CD14-positive monocyte (primary cell): ENCODE results near the gene FTHL17. TPM values are rescaled to one million over a fixed set of nuclear protein-coding genes. Genes with fewer than 3 reads are reported as not detected.

ENCODE experiments used
- DNase-seq, 3 donors: peaks; one replicate each; pipeline ENCODE4 v3.0.0-alpha.2; 2011 to 2022
- H2AFZ ChIP-seq: 2 replicates; pipeline ENCODE4 v1.6.0; 2012; ENCODE audit warnings: mild to moderate bottlenecking, low read depth, low read length, inconsistent platforms; ENCODE audit not compliant: insufficient read depth, poor library complexity, severe bottlenecking
- H3K27ac ChIP-seq, 2 donors: 1 replicate in 1 of 2; 2 replicates in 1 of 2; pipeline ENCODE4 v1.5.1; 2012 to 2013; ENCODE audit warnings: low read length in 2 of 2, control low read depth in 1 of 2, inconsistent platforms in 1 of 2, low read depth in 1 of 2, mild to moderate bottlenecking in 1 of 2
- H3K27me3 ChIP-seq, 2 donors: one replicate each; pipeline versions ENCODE4 v1.6.0 to v1.6.1; 2011 to 2013; ENCODE audit warnings: low read length in 2 of 2; ENCODE audit not compliant: control insufficient read depth in 2 of 2, insufficient read depth in 2 of 2
- H3K36me3 ChIP-seq, 2 donors: replicated peaks in 1 of 2; 1 replicate in 1 of 2; 2 replicates in 1 of 2; pipeline versions ENCODE4 v1.5.1 to v1.6.1; 2012 to 2013; ENCODE audit warnings: low read length in 2 of 2, control low read depth in 1 of 2, inconsistent platforms in 1 of 2, mild to moderate bottlenecking in 1 of 2; ENCODE audit not compliant: insufficient read depth in 2 of 2, control insufficient read depth in 1 of 2
- H3K4me1 ChIP-seq, 2 donors: 1 replicate in 1 of 2; 2 replicates in 1 of 2; pipeline versions ENCODE4 v1.5.1 to v1.6.1; 2012 to 2013; ENCODE audit warnings: low read length in 2 of 2, control low read depth in 1 of 2, inconsistent platforms in 1 of 2, mild to moderate bottlenecking in 1 of 2, moderate library complexity in 1 of 2; ENCODE audit not compliant: insufficient read depth in 2 of 2, control insufficient read depth in 1 of 2
- H3K4me2 ChIP-seq: replicated peaks from 2 replicates; pipeline ENCODE3; 2012; ENCODE audit warnings: low read length, moderate library complexity, mild to moderate bottlenecking; ENCODE audit not compliant: poor library complexity, severe bottlenecking; ENCODE audit errors: extremely low read depth
- H3K4me3 ChIP-seq, 3 experiments: fragments of 200-600 bp in 1 of 3; sonication (generic) in 1 of 3; replicated peaks in 1 of 3; 1 replicate in 2 of 3; 2 replicates in 1 of 3; pipeline ENCODE4 v1.5.1; 2011 to 2013; ENCODE audit warnings: low read length in 3 of 3, mild to moderate bottlenecking in 3 of 3, control low read depth in 2 of 3, low read depth in 2 of 3, inconsistent platforms in 1 of 3, moderate library complexity in 1 of 3
- H3K79me2 ChIP-seq: 2 replicates; pipeline ENCODE4 v1.6.0; 2012; ENCODE audit warnings: mild to moderate bottlenecking, control low read depth, inconsistent platforms, low read length, moderate library complexity; ENCODE audit not compliant: insufficient read depth
- H3K9ac ChIP-seq: 2 replicates; pipeline ENCODE4 v1.6.0; 2017; ENCODE audit warnings: low read length, mild to moderate bottlenecking; ENCODE audit not compliant: insufficient read depth, poor library complexity, severe bottlenecking
- H3K9me3 ChIP-seq, 2 donors: replicated peaks in 1 of 2; 1 replicate in 1 of 2; 2 replicates in 1 of 2; pipeline versions ENCODE4 v1.5.1 to v1.6.1; 2012 to 2013; ENCODE audit warnings: low read length in 2 of 2, control low read depth in 1 of 2; ENCODE audit not compliant: control insufficient read depth in 1 of 2, insufficient read depth in 1 of 2
- H4K20me1 ChIP-seq: 2 replicates; pipeline ENCODE4 v1.6.0; 2012; ENCODE audit warnings: mild to moderate bottlenecking, low read length, control low read depth, moderate library complexity; ENCODE audit not compliant: insufficient read depth
- H3K27ac Mint-ChIP-seq, 7 donors: one replicate each; pipeline ENCODE4 v1.8.0; 2020; ENCODE audit warnings: mild to moderate bottlenecking in 7 of 7, mixed read lengths in 7 of 7, moderate library complexity in 6 of 7, inconsistent platforms in 2 of 7
- H3K27me3 Mint-ChIP-seq, 3 donors: one replicate each; pipeline ENCODE4 v1.8.0; 2021 to 2022; ENCODE audit warnings: low read depth in 3 of 3, mild to moderate bottlenecking in 3 of 3, mixed read lengths in 3 of 3, moderate library complexity in 3 of 3, inconsistent platforms in 1 of 3
- H3K36me3 Mint-ChIP-seq, 2 donors: one replicate each; pipeline ENCODE4 v1.8.0; 2020; ENCODE audit warnings: mixed read lengths in 2 of 2, inconsistent platforms in 1 of 2, mild to moderate bottlenecking in 1 of 2
- H3K4me1 Mint-ChIP-seq: one replicate; pipeline ENCODE4 v1.8.0; 2020; ENCODE audit warnings: mild to moderate bottlenecking, mixed read lengths
- H3K4me3 Mint-ChIP-seq, 2 donors: one replicate each; pipeline ENCODE4 v1.8.0; 2020; ENCODE audit warnings: mild to moderate bottlenecking in 2 of 2, mixed read lengths in 2 of 2, moderate library complexity in 1 of 2
- H3K9me3 Mint-ChIP-seq, 7 donors: one replicate each; pipeline ENCODE4 v1.8.0; 2020 to 2022; ENCODE audit warnings: mixed read lengths in 7 of 7, mild to moderate bottlenecking in 6 of 7, moderate library complexity in 6 of 7, inconsistent platforms in 2 of 7
- WGBS: methylation state at CpG from one replicate; pipeline ENCODE4 v1.1.5; 2013; ENCODE audit warnings: missing lambda C conversion rate; ENCODE audit not compliant: insufficient coverage; 5-methylcytosine and 5-hydroxymethylcytosine counted together
- intact Hi-C, 2 donors: fragments of 100-400 bp; cut with micrococcal nuclease; formaldehyde crosslinking; loops; one replicate each; pipeline versions ENCODE4 v1.15.0 to v1.15.1; 2023
- polyA plus RNA-seq, 3 donors: library from polyadenylated mRNA; depleted of rRNA in 1 of 3; unstranded in 2 of 3; stranded (reverse) in 1 of 3; fragments of 300-500 nt in 2 of 3; fragments of >200 nt in 1 of 3; fragmentation: Illumina TruSeq in 2 of 3; gene quantifications; 1 replicate in 2 of 3; 2 replicates in 1 of 3; pipeline ENCODE4 v1.2.3, GENCODE V29; 2012 to 2021
- TF ChIP-seq, protein P1 (sequence below): fragments of 200-600 bp; IDR thresholded peaks from one replicate; pipeline ENCODE4 v1.8.0; 2022; ENCODE audit warnings: antibody characterized with exemption, mild to moderate bottlenecking

FTHL17 gene
- polyA plus RNA-seq, 3 donors = not detected

DNA sequence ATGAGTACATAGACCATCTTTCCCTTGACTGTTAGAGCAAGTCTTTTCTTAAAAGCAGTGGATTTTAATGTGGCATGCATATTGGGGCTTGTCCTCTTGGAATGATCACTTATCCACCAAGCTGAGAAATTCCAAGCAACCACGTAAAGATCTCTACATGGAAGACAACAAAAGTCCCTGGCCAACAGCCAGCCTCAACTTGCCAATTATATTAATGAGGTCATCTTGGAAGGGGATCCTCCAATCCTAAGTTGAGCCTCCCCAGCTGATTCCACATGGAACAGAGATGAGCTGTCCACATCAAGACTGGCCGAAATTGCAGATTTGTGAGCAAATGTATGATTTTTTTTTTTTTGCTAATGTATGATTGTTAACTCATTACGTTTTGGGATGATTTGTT lies 20.6 kb upstream of the FTHL17 start:
- H3K27me3 Mint-ChIP-seq = peaks cover 0 to 2% (median 0%) of the 10 kb centered on the region in 3 donors
- H3K4me3 Mint-ChIP-seq = no peak overlapping the region
- no peaks in the 10 kb centered on the region for H3K36me3 Mint-ChIP-seq
- H3K4me1 ChIP-seq = no peaks in the 10 kb centered on the region
- H3K9me3 ChIP-seq = no peaks in the 10 kb centered on the region
- H2AFZ ChIP-seq = no peak overlapping the region
- no peak overlapping the region for H3K9ac ChIP-seq
- H3K27ac ChIP-seq = no peak overlapping the region
- WGBS = no CpG with 5 or more reads among the region's 3 CpGs
- H3K27ac Mint-ChIP-seq = no peak overlapping the region
- intact Hi-C loops = no loop called here
- peaks cover 0 to 6% (median 2%) of the 10 kb centered on the region in 7 donors for H3K9me3 Mint-ChIP-seq
- H3K79me2 ChIP-seq = no peaks in the 10 kb centered on the region
- no peaks in the 10 kb centered on the region for H3K27me3 ChIP-seq
- TF ChIP-seq, protein P1, sequence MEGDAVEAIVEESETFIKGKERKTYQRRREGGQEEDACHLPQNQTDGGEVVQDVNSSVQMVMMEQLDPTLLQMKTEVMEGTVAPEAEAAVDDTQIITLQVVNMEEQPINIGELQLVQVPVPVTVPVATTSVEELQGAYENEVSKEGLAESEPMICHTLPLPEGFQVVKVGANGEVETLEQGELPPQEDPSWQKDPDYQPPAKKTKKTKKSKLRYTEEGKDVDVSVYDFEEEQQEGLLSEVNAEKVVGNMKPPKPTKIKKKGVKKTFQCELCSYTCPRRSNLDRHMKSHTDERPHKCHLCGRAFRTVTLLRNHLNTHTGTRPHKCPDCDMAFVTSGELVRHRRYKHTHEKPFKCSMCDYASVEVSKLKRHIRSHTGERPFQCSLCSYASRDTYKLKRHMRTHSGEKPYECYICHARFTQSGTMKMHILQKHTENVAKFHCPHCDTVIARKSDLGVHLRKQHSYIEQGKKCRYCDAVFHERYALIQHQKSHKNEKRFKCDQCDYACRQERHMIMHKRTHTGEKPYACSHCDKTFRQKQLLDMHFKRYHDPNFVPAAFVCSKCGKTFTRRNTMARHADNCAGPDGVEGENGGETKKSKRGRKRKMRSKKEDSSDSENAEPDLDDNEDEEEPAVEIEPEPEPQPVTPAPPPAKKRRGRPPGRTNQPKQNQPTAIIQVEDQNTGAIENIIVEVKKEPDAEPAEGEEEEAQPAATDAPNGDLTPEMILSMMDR = no peak
- DNase-seq = no peak
- no peaks in the 10 kb centered on the region for H3K36me3 ChIP-seq
- H3K4me3 ChIP-seq = no peak overlapping the region
- no peaks in the 10 kb centered on the region for H3K4me1 Mint-ChIP-seq
- H4K20me1 ChIP-seq = no peaks in the 10 kb centered on the region
- H3K4me2 ChIP-seq = no peak overlapping the region

DNA sequence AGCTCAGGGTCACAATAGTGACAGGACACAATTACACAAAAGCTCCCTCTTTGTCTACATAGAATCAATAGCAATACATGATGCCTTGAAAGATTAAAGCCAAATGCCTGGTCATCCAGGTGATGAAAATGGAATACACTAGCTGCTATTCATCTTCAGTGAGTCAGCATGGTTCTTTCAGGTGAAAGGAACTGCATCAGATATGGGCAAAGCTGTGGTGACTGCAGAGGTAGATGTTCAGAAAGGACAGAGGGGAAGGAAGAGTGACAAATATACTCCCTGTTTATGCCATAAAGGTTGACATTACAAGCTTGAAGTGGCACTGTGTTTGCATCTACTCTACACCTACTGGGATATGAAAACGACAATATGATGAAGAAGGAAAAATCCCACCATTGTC lies 20.0 kb upstream of the FTHL17 start:
- H3K27me3 ChIP-seq = no peaks in the 10 kb centered on the region
- no peak overlapping the region for H3K9ac ChIP-seq
- Mint-ChIP-seq H3K36me3 (no peaks in the 10 kb centered on the region), H3K27me3 (peaks cover 0 to 2% (median 0%) of the 10 kb centered on the region in 3 donors), H3K4me1 (no peaks in the 10 kb centered on the region), H3K27ac (no peak overlapping the region), H3K9me3 (peaks cover 0 to 6% (median 2%) of the 10 kb centered on the region in 7 donors), H3K4me3 (no peak overlapping the region)
- no peak overlapping the region for H3K4me2 ChIP-seq
- no peaks in the 10 kb centered on the region for H3K4me1 ChIP-seq
- no peaks in the 10 kb centered on the region for H3K36me3 ChIP-seq
- no CpG with 5 or more reads among the region's 1 CpG for WGBS
- DNase-seq = no peak
- H3K79me2 ChIP-seq = no peaks in the 10 kb centered on the region
- no peaks in the 10 kb centered on the region for H3K9me3 ChIP-seq
- H3K27ac ChIP-seq = no peak overlapping the region
- TF ChIP-seq, protein P1 = no peak
- H3K4me3 ChIP-seq = no peak overlapping the region
- intact Hi-C loops = no loop called here
- H4K20me1 ChIP-seq = no peaks in the 10 kb centered on the region
- no peak overlapping the region for H2AFZ ChIP-seq
